Prostate gland (tissue), 2 donors: ENCODE measurements around the gene PLEKHN1. TPM values are rescaled to one million over a fixed set of nuclear protein-coding genes. Genes with fewer than 3 reads are reported as not detected.
A peak's percentile ranks its signal among the peaks of the same experiment; 100 is the strongest.
"Not testable (repeated sequence)": the region's sequence is repeated elsewhere in the genome, so short reads cannot be mapped to it uniquely, and the experiment has no call there.

Experiments used
- DNase-seq: peaks from one replicate; pipeline ENCODE4 v3.0.0-alpha.2; 2019; ENCODE audit warnings: low spot score
- H3K27ac ChIP-seq, 2 donors: fragments of 200-600 bp; sonication (generic); 2 replicates each; pipeline ENCODE4 v1.5.1; 2017 to 2019
- H3K27me3 ChIP-seq: fragments of 200-600 bp; sonication (generic); replicated peaks from 2 replicates; pipeline ENCODE4 v1.5.1; 2019; ENCODE audit not compliant: insufficient read depth
- H3K36me3 ChIP-seq, 2 donors: fragments of 200-600 bp; sonication (generic); 1 replicate in 1 of 2; 2 replicates in 1 of 2; pipeline versions ENCODE4 v1.5.1 to v1.8.1; 2017 to 2019
- H3K4me1 ChIP-seq: fragments of 200-600 bp; sonication (generic); replicated peaks from 2 replicates; pipeline ENCODE4 v1.5.1; 2019
- H3K4me3 ChIP-seq, 2 donors: fragments of 200-600 bp; sonication (generic); 2 replicates each; pipeline ENCODE4 v1.5.1; 2017 to 2019
- H3K9me3 ChIP-seq: fragments of 200-600 bp; sonication (generic); 2 replicates; pipeline ENCODE4 v1.5.1; 2017
- CTCF ChIP-seq, 4 experiments: fragments of 200-600 bp in 2 of 4; fragments of 450-650 bp in 2 of 4; sonication (generic) in 2 of 4; IDR thresholded peaks; 1 replicate in 3 of 4; 2 replicates in 1 of 4; pipeline ENCODE4 v1.5.1; 2016 to 2019; ENCODE audit warnings: antibody characterized with exemption in 4 of 4, mild to moderate bottlenecking in 2 of 4, moderate library complexity in 2 of 4
- POLR2A ChIP-seq: fragments of 450-650 bp; IDR thresholded peaks from one replicate; pipeline ENCODE4 v1.6.1; 2016; ENCODE audit warnings: antibody characterized with exemption, mild to moderate bottlenecking
- POLR2AphosphoS5 ChIP-seq: sonication (generic); formaldehyde crosslinking; IDR thresholded peaks from one replicate; pipeline ENCODE4 v1.6.1; 2017; ENCODE audit warnings: antibody characterized with exemption
- WGBS: methylation state at CpG from one replicate; pipeline ENCODE4 v1.1.5; 2018; 5-methylcytosine and 5-hydroxymethylcytosine counted together
- intact Hi-C: fragments of 100-400 bp; cut with DNase I; formaldehyde crosslinking; loops from one replicate; pipeline ENCODE4 v1.14.2; 2022
- total RNA-seq, 2 donors: library from RNA; depleted of rRNA; stranded (reverse); fragments of >200 nt; gene quantifications; one replicate each; pipeline ENCODE4 v1.1.0, GENCODE V29; 2016

PLEKHN1 gene
- total RNA-seq, 2 donors from 2014 or later: 1.4 to 6.4 TPM

- peak within 1 kb of the TSS; percentile 83 to 85 for H3K27ac ChIP-seq
- TF ChIP-seq POLR2AphosphoS5: peak; percentile 99
- TF ChIP-seq CTCF (IDR thresholded peaks at IDR 0.05): peak in 2 of 4 experiments; percentile 8 to 11
- peak; percentile 92 for TF ChIP-seq POLR2A
- H3K4me3 ChIP-seq: peak within 1 kb of the TSS; percentile 48 to 53
- WGBS: 4% methylated on average over 30 of the region's 30 CpGs
- no peaks in the 10 kb centered on the region for H3K9me3 ChIP-seq
- intact Hi-C loops: no loop called here
- H3K27me3 ChIP-seq: no peaks in the 10 kb centered on the region
- H3K36me3 ChIP-seq: no peaks in the 10 kb centered on the region
- H3K4me1 ChIP-seq: peaks cover 7% of the 10 kb centered on the region
- peak; percentile 87 for DNase-seq
These were observed 47.0 kb downstream of the PLEKHN1 start, which contains the start of gene ISG15 for GRCh38 chr1:1013105-1013921. Gene ISG15 (plus strand): TSS chr1:1013497. CDS start chr1:1013574, 77 bp downstream.

- no peaks in the 10 kb centered on the region for H3K27me3 ChIP-seq
- H3K4me1 ChIP-seq: peaks cover 7% of the 10 kb centered on the region
- no peak for DNase-seq
- no peaks in the 10 kb centered on the region for H3K36me3 ChIP-seq
- H3K4me3 ChIP-seq: peak overlapping the region; percentile 48 to 53
- TF ChIP-seq POLR2AphosphoS5 (no peak), POLR2A (no peak), CTCF (IDR thresholded peaks at IDR 0.05) (no peak)
- H3K27ac ChIP-seq: peak overlapping the region; percentile 83 to 85
- H3K9me3 ChIP-seq: no peaks in the 10 kb centered on the region
- intact Hi-C loops: no loop called here
- WGBS: 68% methylated on average over 37 of the region's 41 CpGs
These were observed 47.8 kb downstream of the PLEKHN1 start for GRCh38 chr1:1013922-1014648.

- no peaks in the 10 kb centered on the region for H3K9me3 ChIP-seq
- no peak overlapping the region for H3K27ac ChIP-seq
- intact Hi-C loops: no loop called here
These were observed 48.8 kb downstream of the PLEKHN1 start for GRCh38 chr1:1014799-1015681.

GRCh38 chr1:1017397-1018320 is 51.4 kb downstream of the PLEKHN1 start:
- intact Hi-C loops: not testable (repeated sequence)
- H3K4me1 ChIP-seq: peaks cover 17% of the 10 kb centered on the region

More at GRCh38 chr1:1014799-1015681, 48.8 kb downstream of the PLEKHN1 start:
- WGBS: 84% methylated on average over 18 of the region's 20 CpGs
- Histone ChIP-seq H3K4me1 (peaks cover 7% of the 10 kb centered on the region), H3K27me3 (no peaks in the 10 kb centered on the region), H3K4me3 (no peak overlapping the region), H3K36me3 (no peaks in the 10 kb centered on the region)
- TF ChIP-seq POLR2A: no peak
- TF ChIP-seq POLR2AphosphoS5: no peak
- TF ChIP-seq CTCF (IDR thresholded peaks at IDR 0.05): peak in 1 of 4 experiments; percentile 8
- DNase-seq: no peak

GRCh38 chr1:1018321-1018685 is 52.0 kb downstream of the PLEKHN1 start:
- H3K4me3 ChIP-seq, intact Hi-C loops, H3K27ac ChIP-seq, H3K27me3 ChIP-seq, H3K36me3 ChIP-seq, DNase-seq, H3K9me3 ChIP-seq: not testable (repeated sequence)
- H3K4me1 ChIP-seq: peaks cover 17% of the 10 kb centered on the region
- 90% methylated on average over 23 of the region's 26 CpGs for WGBS

More at GRCh38 chr1:1017397-1018320, 51.4 kb downstream of the PLEKHN1 start:
- H3K4me3 ChIP-seq, DNase-seq, H3K9me3 ChIP-seq, H3K27me3 ChIP-seq, H3K36me3 ChIP-seq, H3K27ac ChIP-seq: not testable (repeated sequence)
- 70% methylated on average over 17 of the region's 17 CpGs for WGBS
